ENCODE results near the gene ZNF438. TPM values are rescaled to one million over a fixed set of nuclear protein-coding genes. Genes with fewer than 3 reads are reported as not detected.

ZNF438 gene
- total RNA-seq, 1 experiment from 2014 or later: 0.83 TPM

GRCh38 chr10:30883116-30883515 lies 148.5 kb downstream of the ZNF438 start:
- Histone ChIP-seq H3T11ph (ENCODE audit: low read length) (no peak overlapping the region), H3K4me1 (ENCODE audit: insufficient read depth, low read length) (no peaks in the 10 kb centered on the region; the same call in 1 of the 2 replicates), H2BK12ac (ENCODE audit: insufficient read length, low read depth, low read length) (no peak overlapping the region), H2AK5ac (ENCODE audit: insufficient read length, low read length) (no peak overlapping the region), H3K4me2 (ENCODE audit: insufficient read depth, insufficient read length, low read length) (no peak overlapping the region), H4K8ac (replicated peaks; ENCODE audit: insufficient read length, low read depth, low read length) (no peak overlapping the region), H3K9me3 (ENCODE audit: control insufficient read depth, low read depth, low read length) (no peaks in the 10 kb centered on the region), H2AFZ (ENCODE audit: low read length) (no peak overlapping the region), H3K14ac (ENCODE audit: insufficient read depth, low read length) (no peak overlapping the region), H3K79me1 (ENCODE audit: insufficient read depth, low read depth, low read length, poor library complexity, severe bottlenecking) (no peaks in the 10 kb centered on the region), H3K23me2 (ENCODE audit: insufficient read length, low read depth, low read length, poor library complexity, severe bottlenecking) (no peaks in the 10 kb centered on the region), H3K27me3 (ENCODE audit: insufficient read depth, low read length) (no peaks in the 10 kb centered on the region), H4K5ac (ENCODE audit: insufficient read length, low read depth, low read length) (no peak overlapping the region), H3K27ac (ENCODE audit: insufficient read length, low read depth, low read length) (no peak overlapping the region), H3K9ac (ENCODE audit: extremely low read depth, insufficient read length, low read length) (no peak overlapping the region), H3K23ac (ENCODE audit: insufficient read length, low read depth, low read length) (no peak overlapping the region), H3K79me2 (ENCODE audit: insufficient read depth, low read length) (no peaks in the 10 kb centered on the region), H3K18ac (ENCODE audit: insufficient read length, low read depth, low read length) (no peak overlapping the region), H3K4ac (ENCODE audit: low read depth, low read length) (no peak overlapping the region), H4K91ac (ENCODE audit: insufficient read length, low read depth, low read length) (no peak overlapping the region), H2BK15ac (ENCODE audit: low read depth, low read length) (no peak overlapping the region), H3K56ac (ENCODE audit: insufficient read length, low read depth, low read length) (no peak overlapping the region), H4K20me1 (ENCODE audit: control insufficient read depth, insufficient read depth, insufficient read length) (no peaks in the 10 kb centered on the region), H2BK5ac (ENCODE audit: insufficient read length, low read length) (no peak overlapping the region), H2BK20ac (ENCODE audit: low read depth, low read length, poor library complexity, severe bottlenecking) (no peak overlapping the region), H2BK120ac (ENCODE audit: low read depth, low read length, poor library complexity, severe bottlenecking) (no peak overlapping the region)
- Mint-ChIP-seq H3K4me1 (peaks cover 22 to 26% of the 10 kb centered on the region in 2 experiments), H3K36me3 (ENCODE audit: insufficient read depth in 1 of 3, low read depth in 3 of 3) (peaks cover 0 to 3% (median 3%) of the 10 kb centered on the region in 3 experiments; a peak in 3 of 7 replicates), H3K27ac (no peak overlapping the region), H3K27me3 (ENCODE audit: low read depth) (no peaks in the 10 kb centered on the region), H3K4me3 (no peak overlapping the region; a peak in 1 of 5 replicates), H3K9me3 (peaks cover 4% of the 10 kb centered on the region in 2 experiments; a peak in 2 of 5 replicates)
- DNase-seq: no peak
- no peak for TF ChIP-seq CTCF (conservative IDR thresholded peaks at IDR 0.05)
